ENCODE results near the gene FLYWCH1.

DNA sequence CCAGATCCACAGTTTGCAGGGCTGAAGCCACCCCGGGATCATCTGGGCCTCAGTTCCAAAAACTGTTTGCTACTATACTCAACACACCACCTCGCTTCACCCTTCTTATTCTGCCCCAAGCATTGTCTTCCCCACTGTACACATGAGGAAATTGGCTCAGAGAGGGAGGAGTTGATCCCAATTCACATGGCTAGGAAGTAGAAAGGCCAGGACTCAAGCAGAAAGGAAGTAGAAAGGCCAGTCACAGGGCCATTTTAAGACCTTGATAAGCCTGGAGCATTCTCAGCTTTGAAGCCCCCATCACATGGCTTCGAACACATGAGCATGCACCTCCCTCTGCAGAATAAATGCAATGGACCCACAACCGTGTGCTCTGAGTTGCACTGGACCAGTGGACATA is 46.1 kb upstream of the FLYWCH1 start:
- TF ChIP-seq EZH2 (IDR thresholded peaks at IDR 0.05): no peak
- TF ChIP-seq POLR2AphosphoS5 (IDR thresholded peaks at IDR 0.05; ENCODE audit: borderline replicate concordance, low read depth, low read length): no peak
